K562 (cell line): ENCODE data around the gene AAK1. TPM values are rescaled to one million over a fixed set of nuclear protein-coding genes. Genes with fewer than 3 reads are reported as not detected.

ENCODE experiments used
- ATAC-seq: fragments of 200-7000 bp; cut with Tn5 transposase; 3 replicates; pipeline ENCODE4 v1.9.1; 2020; ENCODE audit warnings: moderate library complexity
- BruUV-seq: library from RNA; stranded (reverse); fragments of 400-500 nt; replicated peaks from 2 replicates; lab custom pipeline; 2021; lab: Mats Ljungman, UMichigan
- CTCF ChIA-PET: fragments of 300-600 bp; formaldehyde crosslinking; extraction: SDS; loops from one replicate; lab custom pipeline; 2021; ENCODE audit warnings: low intra/inter-chr PET ratio; lab: Yijun Ruan, JAX
- POLR2A ChIA-PET: fragments of 300-600, 350-650 bp; sonication (Branson Sonifier 250); formaldehyde crosslinking; extraction: SDS; loops from one replicate; lab custom pipeline; 2021; ENCODE audit warnings: antibody characterized with exemption, inconsistent platforms; lab: Yijun Ruan, JAX
- DNase-seq, 4 experiments: peaks; one replicate each; pipeline versions ENCODE4 v3.0.0 to v3.0.0-alpha.2; 2011 to 2018; ENCODE audit warnings: low spot score in 3 of 4, mixed read lengths in 3 of 4; ENCODE audit errors: extremely low read depth in 1 of 4
- FAIRE-seq: peaks from 2 replicates; lab custom pipeline; 2011; peaks lifted over from hg19 to GRCh38; lab: Jason Lieb, UNC
- H2AFZ ChIP-seq: 2 replicates; pipeline ENCODE4 v1.6.0; 2011; ENCODE audit warnings: low read depth, low read length, control low read depth, inconsistent platforms
- H3K27ac ChIP-seq: fragments of 200-600 bp; 3 replicates; pipeline ENCODE4 v1.8.0; 2011; ENCODE audit warnings: low read depth, mild to moderate bottlenecking, control low read depth, inconsistent platforms, low read length, moderate library complexity, mixed read lengths; ENCODE audit errors: extremely low read depth
- H3K27me3 ChIP-seq, 2 experiments: fragments of 300-600 bp in 1 of 2; 2 replicates in 1 of 2; 3 replicates in 1 of 2; pipeline versions ENCODE4 v1.6.0 to v1.8.0; 2011; ENCODE audit warnings: inconsistent platforms in 2 of 2, low read length in 2 of 2, mild to moderate bottlenecking in 1 of 2, mixed read lengths in 1 of 2, moderate library complexity in 1 of 2; ENCODE audit not compliant: control insufficient read depth in 2 of 2, insufficient read depth in 2 of 2
- H3K36me3 ChIP-seq: fragments of 300-600 bp; 3 replicates; pipeline ENCODE4 v1.8.0; 2011; ENCODE audit warnings: mild to moderate bottlenecking, low read length, inconsistent platforms; ENCODE audit not compliant: control insufficient read depth, insufficient read depth
- H3K4me1 ChIP-seq, 2 experiments: fragments of 200-600 bp in 1 of 2; replicated peaks in 1 of 2; 2 replicates in 1 of 2; 3 replicates in 1 of 2; pipeline versions ENCODE4 v1.5.1 to v1.8.0; 2011; ENCODE audit warnings: inconsistent platforms in 2 of 2, low read length in 2 of 2, mild to moderate bottlenecking in 1 of 2, mixed read lengths in 1 of 2, moderate library complexity in 1 of 2; ENCODE audit not compliant: control insufficient read depth in 2 of 2, insufficient read depth in 2 of 2
- H3K4me2 ChIP-seq: 2 replicates; pipeline ENCODE4 v1.6.1; 2011; ENCODE audit warnings: low read length, control low read depth, inconsistent platforms, mixed read lengths; ENCODE audit not compliant: insufficient read depth
- H3K4me3 ChIP-seq: fragments of 200-600 bp; sonication (generic), shearing (Covaris generic); 2 replicates; pipeline ENCODE4 v1.5.1; 2016; ENCODE audit warnings: control low read depth, inconsistent platforms
- H3K79me2 ChIP-seq: fragments of 200-600 bp; 3 replicates; pipeline ENCODE4 v1.8.0; 2011; ENCODE audit warnings: low read length, inconsistent platforms; ENCODE audit not compliant: control insufficient read depth, insufficient read depth
- H3K9ac ChIP-seq, 2 experiments: 2 replicates each; pipeline versions ENCODE4 v1.6.0 to v1.6.1; 2011; ENCODE audit warnings: low read depth in 2 of 2, low read length in 2 of 2, control low read depth in 1 of 2, inconsistent platforms in 1 of 2, mild to moderate bottlenecking in 1 of 2, mixed read lengths in 1 of 2; ENCODE audit not compliant: insufficient read depth in 1 of 2
- H3K9me1 ChIP-seq: one replicate; pipeline ENCODE4 v1.6.0; 2011; ENCODE audit warnings: inconsistent platforms, mild to moderate bottlenecking, low read length, moderate library complexity; ENCODE audit not compliant: control insufficient read depth, insufficient read depth
- H3K9me3 ChIP-seq: replicated peaks from 2 replicates; pipeline ENCODE4 v1.5.1; 2011; ENCODE audit warnings: low read depth, low read length, inconsistent platforms; ENCODE audit not compliant: control insufficient read depth, insufficient read depth
- H4K20me1 ChIP-seq: replicated peaks from 2 replicates; pipeline ENCODE4 v1.6.1; 2011; ENCODE audit warnings: low read length, inconsistent platforms, mixed read lengths; ENCODE audit not compliant: control insufficient read depth, insufficient read depth
- BACH1 ChIP-seq: fragments of 200-800 bp; sonication (Bioruptor generic); IDR thresholded peaks from 2 replicates; pipeline ENCODE4 v1.6.1; 2016; ENCODE audit warnings: missing genetic modification characterization, missing compliant biosample characterization
- BHLHE40 ChIP-seq: IDR thresholded peaks from 2 replicates; pipeline ENCODE4 v1.6.1; 2011; ENCODE audit warnings: low read length, improper control_type of control experiment
- BRF1 ChIP-seq: IDR thresholded peaks from 3 replicates; pipeline ENCODE4 v1.6.1; 2011; ENCODE audit warnings: borderline replicate concordance, mild to moderate bottlenecking; ENCODE audit not compliant: insufficient read length; ENCODE audit errors: extremely low read depth
- CBX1 ChIP-seq: sonication (generic); IDR thresholded peaks from 2 replicates; pipeline ENCODE4 v1.6.1; 2016; ENCODE audit warnings: antibody characterized with exemption, low read depth, mild to moderate bottlenecking
- MEIS2 ChIP-seq: fragments of 450-650 bp; IDR thresholded peaks from 2 replicates; pipeline ENCODE4 v1.6.1; 2014; ENCODE audit warnings: mild to moderate bottlenecking; ENCODE audit not compliant: partially characterized antibody
- MTF1 ChIP-seq: fragments of 250-450 bp; sonication (Bioruptor Pico); IDR thresholded peaks from 2 replicates; pipeline ENCODE4 v1.9.0; 2021; ENCODE audit warnings: moderate library complexity, mild to moderate bottlenecking, inconsistent platforms, borderline replicate concordance
- NBN ChIP-seq: fragments of 450-650 bp; IDR thresholded peaks from 2 replicates; pipeline ENCODE4 v1.6.1; 2016; ENCODE audit warnings: low read depth, mild to moderate bottlenecking
- NUFIP1 ChIP-seq: fragments of 450-650 bp; IDR thresholded peaks from 2 replicates; pipeline ENCODE4 v1.6.1; 2018; ENCODE audit not compliant: partially characterized antibody
- PHB2 ChIP-seq: fragments of 450-650 bp; IDR thresholded peaks from 2 replicates; pipeline ENCODE4 v1.6.1; 2017; ENCODE audit warnings: low read depth
- POLR2H ChIP-seq: IDR thresholded peaks from 2 replicates; pipeline ENCODE4 v1.6.1; 2016; ENCODE audit warnings: missing genetic modification characterization, low read depth, mild to moderate bottlenecking, control low read depth, missing compliant biosample characterization, moderate library complexity
- RBM39 ChIP-seq: fragments of 200-400 bp; formaldehyde crosslinking; optimal IDR thresholded peaks from 2 replicates; pipeline ENCODE3; 2018; ENCODE audit warnings: low read depth, low read length
- RCOR1 ChIP-seq, 2 experiments: IDR thresholded peaks; 2 replicates each; pipeline ENCODE4 v1.6.1; 2012; ENCODE audit warnings: low read depth in 2 of 2, low read length in 2 of 2, borderline replicate concordance in 1 of 2, improper control_type of control experiment in 1 of 2
- SIN3B ChIP-seq: fragments of 450-650 bp; IDR thresholded peaks from 2 replicates; pipeline ENCODE4 v1.6.1; 2017; ENCODE audit warnings: low read depth, mild to moderate bottlenecking, moderate library complexity
- TAF15 ChIP-seq: fragments of 200-400 bp; formaldehyde crosslinking; IDR thresholded peaks from 2 replicates; pipeline ENCODE4 v1.6.1; 2017; ENCODE audit warnings: mild to moderate bottlenecking, low read depth, low read length, moderate library complexity
- ZNF121 ChIP-seq: sonication (generic); formaldehyde crosslinking; conservative IDR thresholded peaks from 2 replicates; pipeline ENCODE4 v1.8.0; 2022; ENCODE audit warnings: missing genetic modification reagents
- ZNF23 ChIP-seq: fragments of 250-450 bp; sonication (Bioruptor Pico); IDR thresholded peaks from 2 replicates; pipeline ENCODE4 v1.4.0; 2020; ENCODE audit warnings: mild to moderate bottlenecking
- ZNF436 ChIP-seq: fragments of 250-450, 450-650 bp; sonication (Bioruptor Pico); formaldehyde crosslinking; IDR thresholded peaks from 2 replicates; pipeline ENCODE4 v1.7.0; 2020; ENCODE audit warnings: mild to moderate bottlenecking
- WGBS: fragments of 100-300 bp; shearing (Covaris generic); methylation state at CpG from one replicate; pipeline ENCODE4 v1.1.6; 2016; ENCODE audit warnings: low coverage, mixed read lengths; ENCODE audit not compliant: insufficient coverage; ENCODE audit errors: missing lambda C conversion rate; 5-methylcytosine and 5-hydroxymethylcytosine counted together
- in situ Hi-C: fragments of 300-500 bp; cut with MboI; formaldehyde crosslinking; loops from 4 replicates; pipeline ENCODE4 v1.15.0; 2018; ENCODE audit warnings: inconsistent platforms, mixed read lengths
- intact Hi-C: fragments of 100-400 bp; cut with micrococcal nuclease; formaldehyde crosslinking; loops from 2 replicates; pipeline ENCODE4 v1.14.2; 2022
- polyA plus RNA-seq, 8 experiments: library from polyadenylated mRNA; depleted of rRNA in 4 of 8; stranded (reverse) in 5 of 8; unstranded in 3 of 8; fragments of >200 nt; fragmentation: Nextera tagmentation in 2 of 8; fragmentation: Illumina TruSeq in 1 of 8; extraction: Ambion mirVana in 2 of 8; extraction: Trizol in 1 of 8; gene quantifications; 2 replicates each; pipeline versions ENCODE4 v1.2.1 to v1.2.3, GENCODE V29; 2011 to 2014; ENCODE audit warnings: inconsistent platforms in 1 of 8, missing spikeins in 1 of 8
- total RNA-seq, 7 experiments: library from RNA; depleted of rRNA in 6 of 7; stranded (reverse); fragments of >200 nt in 6 of 7; fragmentation: Illumina TruSeq in 2 of 7; extraction: Trizol in 2 of 7; gene quantifications; 2 replicates each; pipeline versions ENCODE4 v1.2.1 to v1.2.3, GENCODE V29; 2011 to 2021; ENCODE audit warnings: low replicate concordance in 1 of 7
- TF ChIP-seq, protein P1 (sequence below): fragments of 250-450 bp; sonication (Bioruptor Pico); IDR thresholded peaks from 2 replicates; pipeline ENCODE4 v1.8.0; 2021; ENCODE audit warnings: moderate library complexity, mild to moderate bottlenecking, inconsistent platforms
- TF ChIP-seq, protein P2 (sequence below): IDR thresholded peaks from 2 replicates; pipeline ENCODE4 v1.6.1; 2016; ENCODE audit warnings: missing genetic modification characterization, missing compliant biosample characterization
- TF ChIP-seq, protein P3 (sequence below): fragments of 250-450 bp; sonication (Bioruptor Pico); IDR thresholded peaks from 2 replicates; pipeline ENCODE4 v1.4.0; 2020; ENCODE audit warnings: mild to moderate bottlenecking

AAK1 gene
- total and polyA plus RNA-seq, 9 of the 15 experiments (the other 6 are each of a cell fraction or from before 2014, with no cell fraction given): 0.89 to 17.1 (median 6.0) TPM

DNA sequence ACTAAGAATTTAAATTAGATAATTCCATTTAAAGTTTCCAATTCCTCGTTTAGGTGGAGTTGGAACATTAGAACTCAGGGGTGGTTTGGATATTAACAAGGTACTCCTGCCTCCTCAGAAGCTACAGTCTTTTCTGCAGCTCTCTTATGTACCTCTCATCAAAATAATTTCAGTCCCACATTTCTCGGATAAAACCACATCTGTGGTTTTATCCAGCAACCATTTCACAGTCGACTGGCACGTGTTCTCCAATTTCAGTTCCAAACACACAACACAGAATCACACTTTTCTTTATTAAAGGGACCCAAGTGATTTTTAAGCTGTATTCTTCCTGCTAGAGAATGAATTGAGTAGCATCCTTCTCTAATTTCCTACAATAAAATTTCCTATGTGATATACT lies 183.6 kb downstream of the AAK1 start:
- Histone ChIP-seq H3K4me3 (no peak overlapping the region), H4K20me1 (0 out of 2 replicates have a peak, but pooled peaks cover 2% of the 10 kb centered on the region), H2AFZ (no peak overlapping the region), H3K27me3 (no peaks in the 10 kb centered on the region), H3K36me3 (no peaks in the 10 kb centered on the region; the same call in 2 of the 3 replicates), H3K9me1 (no peaks in the 10 kb centered on the region), H3K27ac (no peak overlapping the region), H3K9me3 (no peaks in the 10 kb centered on the region), H3K4me1 (no peaks in the 10 kb centered on the region), H3K9ac (no peak overlapping the region), H3K79me2 (no peaks in the 10 kb centered on the region), H3K4me2 (no peak overlapping the region)
- POLR2A ChIA-PET: interaction anchor here (1.9 kb wide), 1 partner anchor 11 kb away, joined by 4 read pairs; no protein-coding TSS in a partner anchor
- BruUV-seq: no TSS peak
- FAIRE-seq (no peak), DNase-seq (no peak), ATAC-seq (no peak)
- in situ Hi-C loops (no loop called here), intact Hi-C loops (no loop called here)
- 5% methylated on average over 4 of the region's 4 CpGs for WGBS
- TF ChIP-seq ZNF436 (CRISPR knock-in tag) (no peak), PHB2 (no peak), BHLHE40 (no peak), ZNF121 (CRISPR knock-in tag) (no peak), CBX1 (no peak), NUFIP1 (no peak), MEIS2 (no peak), BACH1 (no peak), BRF1 (no peak), RCOR1 (IDR thresholded peaks at IDR 0.05; ENCODE audit: borderline replicate concordance in 1 of 2, low read depth in 2 of 2, low read length in 2 of 2) (no peak), ZNF23 (no peak), RBM39 (no peak), POLR2H (tag) (no peak), SIN3B (no peak), TAF15 (no peak), NBN (no peak), MTF1 (CRISPR knock-in tag) (no peak)
- TF ChIP-seq, protein P1, sequence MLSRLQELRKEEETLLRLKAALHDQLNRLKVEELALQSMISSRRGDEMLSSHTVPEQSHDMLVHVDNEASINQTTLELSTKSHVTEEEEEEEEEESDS (CRISPR knock-in tag): no peak
- TF ChIP-seq, protein P2, sequence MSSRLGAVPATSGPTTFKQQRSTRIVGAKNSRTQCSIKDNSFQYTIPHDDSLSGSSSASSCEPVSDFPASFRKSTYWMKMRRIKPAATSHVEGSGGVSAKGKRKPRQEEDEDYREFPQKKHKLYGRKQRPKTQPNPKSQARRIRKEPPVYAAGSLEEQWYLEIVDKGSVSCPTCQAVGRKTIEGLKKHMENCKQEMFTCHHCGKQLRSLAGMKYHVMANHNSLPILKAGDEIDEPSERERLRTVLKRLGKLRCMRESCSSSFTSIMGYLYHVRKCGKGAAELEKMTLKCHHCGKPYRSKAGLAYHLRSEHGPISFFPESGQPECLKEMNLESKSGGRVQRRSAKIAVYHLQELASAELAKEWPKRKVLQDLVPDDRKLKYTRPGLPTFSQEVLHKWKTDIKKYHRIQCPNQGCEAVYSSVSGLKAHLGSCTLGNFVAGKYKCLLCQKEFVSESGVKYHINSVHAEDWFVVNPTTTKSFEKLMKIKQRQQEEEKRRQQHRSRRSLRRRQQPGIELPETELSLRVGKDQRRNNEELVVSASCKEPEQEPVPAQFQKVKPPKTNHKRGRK (tag): no peak
- TF ChIP-seq, protein P3, sequence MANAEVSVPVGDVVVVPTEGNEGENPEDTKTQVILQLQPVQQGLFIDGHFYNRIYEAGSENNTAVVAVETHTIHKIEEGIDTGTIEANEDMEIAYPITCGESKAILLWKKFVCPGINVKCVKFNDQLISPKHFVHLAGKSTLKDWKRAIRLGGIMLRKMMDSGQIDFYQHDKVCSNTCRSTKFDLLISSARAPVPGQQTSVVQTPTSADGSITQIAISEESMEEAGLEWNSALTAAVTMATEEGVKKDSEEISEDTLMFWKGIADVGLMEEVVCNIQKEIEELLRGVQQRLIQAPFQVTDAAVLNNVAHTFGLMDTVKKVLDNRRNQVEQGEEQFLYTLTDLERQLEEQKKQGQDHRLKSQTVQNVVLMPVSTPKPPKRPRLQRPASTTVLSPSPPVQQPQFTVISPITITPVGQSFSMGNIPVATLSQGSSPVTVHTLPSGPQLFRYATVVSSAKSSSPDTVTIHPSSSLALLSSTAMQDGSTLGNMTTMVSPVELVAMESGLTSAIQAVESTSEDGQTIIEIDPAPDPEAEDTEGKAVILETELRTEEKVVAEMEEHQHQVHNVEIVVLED (CRISPR knock-in tag): no peak
- CTCF ChIA-PET: no interaction called here
